ENCODE measurements around the gene PADI1.

PADI1 gene

GRCh38 chr1:17198476-17199258, 6.3 kb upstream of the PADI1 start:
- no peak for DNase-seq

- DNase-seq: no peak
Measured at GRCh38 chr1:17199267-17200044, 5.5 kb upstream of the PADI1 start.

- no peak for DNase-seq
Measured at GRCh38 chr1:17200246-17200645, 4.7 kb upstream of the PADI1 start.

GRCh38 chr1:17200756-17201155, 4.2 kb upstream of the PADI1 start:
- DNase-seq: no peak

- DNase-seq: no peak
Measured at GRCh38 chr1:17201201-17202021, 3.5 kb upstream of the PADI1 start.

- no peak for DNase-seq
Measured at GRCh38 chr1:17205652-17206051, 724 bp downstream of the PADI1 start.

GRCh38 chr1:17206196-17206595, 1.3 kb downstream of the PADI1 start:
- no peak for DNase-seq

GRCh38 chr1:17207046-17207445, 2.1 kb downstream of the PADI1 start:
- DNase-seq: no peak

- DNase-seq: no peak
Measured at GRCh38 chr1:17207540-17207939, 2.6 kb downstream of the PADI1 start.

GRCh38 chr1:17207966-17208418, 3.1 kb downstream of the PADI1 start:
- no peak for DNase-seq

GRCh38 chr1:17208546-17208945, 3.6 kb downstream of the PADI1 start:
- no peak for DNase-seq

- no peak for DNase-seq
Measured at GRCh38 chr1:17209430-17209829, 4.5 kb downstream of the PADI1 start.

GRCh38 chr1:17210176-17210575, 5.2 kb downstream of the PADI1 start:
- DNase-seq: no peak

- no peak for DNase-seq
Measured at GRCh38 chr1:17211377-17211776, 6.4 kb downstream of the PADI1 start.

GRCh38 chr1:17212009-17212408, 7.1 kb downstream of the PADI1 start:
- DNase-seq: no peak

GRCh38 chr1:17212487-17213121, 7.7 kb downstream of the PADI1 start:
- DNase-seq: peak in 1 of 2 experiments; percentile 33

GRCh38 chr1:17213148-17213781, 8.3 kb downstream of the PADI1 start:
- no peak for DNase-seq

- no peak for DNase-seq
Measured at GRCh38 chr1:17213782-17214148, 8.8 kb downstream of the PADI1 start.

GRCh38 chr1:17214876-17215544, 10.1 kb downstream of the PADI1 start:
- DNase-seq: no peak

GRCh38 chr1:17215545-17215890, 10.6 kb downstream of the PADI1 start:
- DNase-seq: no peak

GRCh38 chr1:17216078-17216477, 11.2 kb downstream of the PADI1 start:
- no peak for DNase-seq

GRCh38 chr1:17217607-17218006, 12.7 kb downstream of the PADI1 start:
- no peak for DNase-seq

Measured in NCI-H187 (cell line).